GM12878 (cell line): ENCODE measurements around the gene ITPR2. TPM values are rescaled to one million over a fixed set of nuclear protein-coding genes. Genes with fewer than 3 reads are reported as not detected.

Source experiments
- ATAC-seq: fragments of 200-7000 bp; cut with Tn5 transposase; 3 replicates; pipeline ENCODE4 v1.9.1; 2020; ENCODE audit warnings: mild to moderate bottlenecking, moderate library complexity
- BruUV-seq: library from RNA; stranded (reverse); fragments of 400-500 nt; replicated peaks from 2 replicates; lab custom pipeline; 2021; lab: Mats Ljungman, UMichigan
- CTCF ChIA-PET: fragments of 300-600 bp; sonication (Branson Sonifier 250); formaldehyde crosslinking; extraction: SDS; loops from one replicate; lab custom pipeline; 2021; ENCODE audit warnings: inconsistent platforms; lab: Yijun Ruan, JAX
- POLR2A ChIA-PET: fragments of 350-600 bp; formaldehyde crosslinking; extraction: SDS; loops from one replicate; lab custom pipeline; 2021; ENCODE audit warnings: inconsistent platforms; lab: Charles Lee
- RAD21 ChIA-PET: fragments of 300-600 bp; sonication (Branson Sonifier 250); formaldehyde crosslinking; loops from one replicate; lab custom pipeline; 2023; ENCODE audit warnings: antibody characterized with exemption; ENCODE audit not compliant: unreplicated experiment; lab: Charles Lee
- SMC1A ChIA-PET: fragments of 300-600 bp; sonication (Branson Sonifier 250); formaldehyde crosslinking; loops from one replicate; lab custom pipeline; 2023; ENCODE audit not compliant: unreplicated experiment, uncharacterized antibody; lab: Charles Lee
- DNase-seq: peaks from one replicate; pipeline ENCODE4 v3.0.0-alpha.2; 2011; ENCODE audit warnings: low read depth, low spot score
- FAIRE-seq: peaks from 3 replicates; lab custom pipeline; 2011; peaks lifted over from hg19 to GRCh38; lab: Jason Lieb, UNC
- H2AFZ ChIP-seq: 2 replicates; pipeline ENCODE4 v1.6.0; 2011; ENCODE audit warnings: low read depth, low read length, control low read depth; ENCODE audit not compliant: control insufficient read depth
- H3K27ac ChIP-seq: 2 replicates; pipeline ENCODE4 v1.5.1; 2011; ENCODE audit warnings: control low read depth; ENCODE audit not compliant: control insufficient read depth, insufficient read depth
- H3K27me3 ChIP-seq, 2 experiments: replicated peaks in 1 of 2; 2 replicates each; pipeline versions ENCODE4 v1.6.0 to v1.6.1; 2011; ENCODE audit warnings: low read length in 1 of 2; ENCODE audit not compliant: control insufficient read depth in 2 of 2, insufficient read depth in 2 of 2
- H3K36me3 ChIP-seq, 2 experiments: 2 replicates each; pipeline ENCODE4 v1.5.1; 2011; ENCODE audit warnings: low read length in 1 of 2; ENCODE audit not compliant: control insufficient read depth in 2 of 2, insufficient read depth in 2 of 2
- H3K4me1 ChIP-seq: 2 replicates; pipeline ENCODE4 v1.6.1; 2011; ENCODE audit warnings: mild to moderate bottlenecking, low read length, moderate library complexity, mixed read lengths; ENCODE audit not compliant: control insufficient read depth, insufficient read depth
- H3K4me2 ChIP-seq: 2 replicates; pipeline ENCODE4 v1.6.0; 2011; ENCODE audit warnings: control low read depth; ENCODE audit not compliant: control insufficient read depth, insufficient read depth
- H3K4me3 ChIP-seq: fragments of 200-600 bp; sonication (generic); 2 replicates; pipeline ENCODE4 v1.5.1; 2016
- H3K79me2 ChIP-seq: 2 replicates; pipeline ENCODE4 v1.6.0; 2011; ENCODE audit warnings: low read length; ENCODE audit not compliant: control insufficient read depth, insufficient read depth
- H3K9ac ChIP-seq: 2 replicates; pipeline ENCODE4 v1.8.0; 2011; ENCODE audit warnings: low read length, control low read depth, mixed read lengths; ENCODE audit not compliant: control insufficient read depth, insufficient read depth
- H3K9me3 ChIP-seq: replicated peaks from 3 replicates; pipeline ENCODE4 v1.5.1; 2011; ENCODE audit warnings: mild to moderate bottlenecking, low read length; ENCODE audit not compliant: control insufficient read depth, insufficient read depth
- H4K20me1 ChIP-seq: 2 replicates; pipeline ENCODE4 v1.6.0; 2011; ENCODE audit not compliant: control insufficient read depth, insufficient read depth
- ASH2L ChIP-seq: fragments of 300-600, 200-600 bp; sonication (generic); IDR thresholded peaks from 2 replicates; pipeline ENCODE4 v1.6.1; 2017; ENCODE audit warnings: low read depth, mild to moderate bottlenecking, borderline replicate concordance
- ATF2 ChIP-seq: IDR thresholded peaks from 2 replicates; pipeline ENCODE4 v1.6.1; 2012; ENCODE audit warnings: low read length, inconsistent platforms
- EED ChIP-seq: sonication (generic); IDR thresholded peaks from 2 replicates; pipeline ENCODE4 v1.6.1; 2016; ENCODE audit warnings: antibody characterized with exemption, low read depth
- KDM1A ChIP-seq: fragments of 200-600 bp; sonication (generic); IDR thresholded peaks from 2 replicates; pipeline ENCODE4 v1.6.1; 2016; ENCODE audit warnings: borderline replicate concordance
- MAX ChIP-seq: IDR thresholded peaks from 2 replicates; pipeline ENCODE4 v1.6.1; 2012; ENCODE audit warnings: low read depth, low read length, improper control_type of control experiment
- NFYA ChIP-seq: IDR thresholded peaks from 2 replicates; pipeline ENCODE4 v1.6.1; 2011; ENCODE audit warnings: low read depth, mild to moderate bottlenecking, low read length, improper control_type of control experiment, borderline replicate concordance
- RCOR1 ChIP-seq: conservative IDR thresholded peaks from 2 replicates; pipeline ENCODE4 v1.6.1; 2012; ENCODE audit warnings: low read depth, low read length, improper control_type of control experiment
- SP1 ChIP-seq: IDR thresholded peaks from one replicate; pipeline ENCODE4 v1.6.1; 2011; ENCODE audit warnings: low read depth, low read length
- WGBS: methylation state at CpG from one replicate; pipeline ENCODE4 v1.1.6; 2016; ENCODE audit warnings: low lambda C conversion rate; ENCODE audit not compliant: insufficient replicate concordance, insufficient coverage; ENCODE audit errors: missing lambda C conversion rate; 5-methylcytosine and 5-hydroxymethylcytosine counted together
- in situ Hi-C: fragments of 300-500 bp; cut with MboI; formaldehyde crosslinking; loops from 9 replicates; pipeline ENCODE4 v1.14.3; 2018; ENCODE audit warnings: mixed read lengths
- intact Hi-C: fragments of 100-400 bp; cut with micrococcal nuclease; formaldehyde crosslinking; loops from one replicate; pipeline ENCODE4 v1.14.2; 2022; ENCODE audit not compliant: unreplicated experiment
- polyA plus RNA-seq, 11 experiments: library from polyadenylated mRNA; depleted of rRNA in 4 of 11; unstranded in 6 of 11; stranded (reverse) in 5 of 11; fragments of >200 nt; fragmentation: Nextera tagmentation in 4 of 11; fragmentation: Illumina TruSeq in 1 of 11; extraction: Ambion mirVana in 4 of 11; extraction: Trizol in 1 of 11; gene quantifications; 1 replicate in 1 of 11; 2 replicates in 10 of 11; pipeline versions ENCODE4 v1.2.1 to v1.2.3, GENCODE V29; 2011 to 2016; ENCODE audit warnings: inconsistent platforms in 2 of 11, missing spikeins in 2 of 11, low read depth in 1 of 11
- total RNA-seq, 4 experiments: library from RNA; depleted of rRNA in 3 of 4; stranded (reverse); fragments of >200 nt in 3 of 4; fragmentation: Illumina TruSeq in 1 of 4; extraction: Trizol in 1 of 4; gene quantifications; 2 replicates each; pipeline versions ENCODE4 v1.2.1 to v1.2.3, GENCODE V29; 2013 to 2021

ITPR2 gene
- total and polyA plus RNA-seq, 10 of the 15 experiments (the other 5 are each of a cell fraction or from before 2014, with no cell fraction given), result 7.5 to 76.2 (median 47.1) TPM

- RAD21 ChIA-PET, result no interaction called here
- SMC1A ChIA-PET, result interaction anchor here (1.3 kb wide), 1 partner anchor 9 kb away, joined by 3 read pairs; no protein-coding TSS in a partner anchor
- 0 out of 3 replicates have a peak, but pooled peaks have one; percentile 21 for ATAC-seq
- Histone ChIP-seq H3K4me3 (no peak overlapping the region), H3K9ac (no peak overlapping the region), H2AFZ (no peak overlapping the region), H3K36me3 (peaks cover 11 to 34% of the 10 kb centered on the region in 2 experiments), H3K27me3 (no peaks in the 10 kb centered on the region), H3K9me3 (no peaks in the 10 kb centered on the region), H3K4me1 (no peaks in the 10 kb centered on the region), H3K27ac (no peak overlapping the region), H3K4me2 (no peak overlapping the region), H4K20me1 (no peaks in the 10 kb centered on the region), H3K79me2 (no peaks in the 10 kb centered on the region)
- 100% methylated on average over 3 of the region's 3 CpGs for WGBS
- BruUV-seq, result no TSS peak
- CTCF ChIA-PET, result interaction anchor here (1.0 kb wide), 1 partner anchor 15 kb away, joined by 3 read pairs; no protein-coding TSS in a partner anchor
- intact Hi-C loops, result no loop called here
- in situ Hi-C loops, result no loop called here
- no peak for FAIRE-seq
- POLR2A ChIA-PET, result no interaction called here
- TF ChIP-seq EED (no peak), SP1 (no peak), ASH2L (no peak), ATF2 (no peak), MAX (no peak), RCOR1 (no peak), NFYA (no peak), KDM1A (no peak)
- DNase-seq, result no peak
Observed at GRCh38 chr12:26661399-26661798, 171.6 kb downstream of the ITPR2 start.
